Esophagus muscularis mucosa (tissue), 4 donors: ENCODE measurements around the gene LRRC75B. TPM values are rescaled to one million over a fixed set of nuclear protein-coding genes. Genes with fewer than 3 reads are reported as not detected.
A peak's percentile ranks its signal among the peaks of the same experiment; 100 is the strongest.

Source experiments
- DNase-seq: peaks from one replicate; pipeline ENCODE4 v3.0.0-alpha.2; 2017; ENCODE audit errors: extremely low spot score
- H3K27ac ChIP-seq, 4 donors: fragments of 200-600 bp; sonication (generic); replicated peaks in 1 of 4; 1 replicate in 3 of 4; 2 replicates in 1 of 4; pipeline ENCODE4 v1.5.1; 2016 to 2019; ENCODE audit warnings: mild to moderate bottlenecking in 1 of 4
- H3K27me3 ChIP-seq, 4 donors: fragments of 200-600 bp; sonication (generic); one replicate each; pipeline versions ENCODE4 v1.5.1 to v1.6.0; 2016 to 2019
- H3K36me3 ChIP-seq, 4 donors: fragments of 200-600 bp; sonication (generic); one replicate each; pipeline ENCODE4 v1.5.1; 2016 to 2019
- H3K4me1 ChIP-seq, 4 donors: fragments of 200-600 bp; sonication (generic); one replicate each; pipeline ENCODE4 v1.5.1; 2016 to 2019
- H3K4me3 ChIP-seq, 4 donors: fragments of 200-600 bp; sonication (generic); 1 replicate in 2 of 4; 2 replicates in 2 of 4; pipeline ENCODE4 v1.5.1; 2016 to 2019; ENCODE audit warnings: mild to moderate bottlenecking in 4 of 4, moderate library complexity in 1 of 4
- H3K9me3 ChIP-seq, 4 donors: fragments of 200-600 bp; sonication (generic); 1 replicate in 3 of 4; 2 replicates in 1 of 4; pipeline ENCODE4 v1.5.1; 2016 to 2019
- EP300 ChIP-seq: sonication (generic); formaldehyde crosslinking; IDR thresholded peaks from one replicate; pipeline ENCODE4 v1.6.1; 2017; ENCODE audit warnings: antibody characterized with exemption
- POLR2A ChIP-seq: fragments of 450-650 bp; IDR thresholded peaks from one replicate; pipeline ENCODE4 v1.6.1; 2017; ENCODE audit warnings: antibody characterized with exemption, moderate library complexity, mild to moderate bottlenecking, low read depth
- POLR2AphosphoS5 ChIP-seq, 2 donors: sonication (generic); formaldehyde crosslinking; IDR thresholded peaks; one replicate each; pipeline ENCODE4 v1.6.1; 2017; ENCODE audit warnings: antibody characterized with exemption in 2 of 2
- WGBS: methylation state at CpG from one replicate; pipeline ENCODE4 v1.1.5; 2018; 5-methylcytosine and 5-hydroxymethylcytosine counted together
- intact Hi-C: fragments of 100-400 bp; cut with DNase I; formaldehyde crosslinking; loops from one replicate; pipeline ENCODE4 v1.15.1; 2023
- total RNA-seq, 4 donors: library from RNA; depleted of rRNA; stranded (reverse); fragments of >200 nt; gene quantifications; one replicate each; pipeline versions ENCODE4 v1.1.0 to v1.2.1, GENCODE V29; 2016
- TF ChIP-seq, protein P1 (sequence below), 3 experiments: fragments of 200-600 bp in 2 of 3; fragments of 450-650 bp in 1 of 3; sonication (generic) in 2 of 3; IDR thresholded peaks; one replicate each; pipeline ENCODE4 v1.5.1; 2017 to 2019; ENCODE audit warnings: antibody characterized with exemption in 3 of 3, mild to moderate bottlenecking in 2 of 3, moderate library complexity in 1 of 3

The LRRC75B gene
- total RNA-seq, 4 donors from 2014 or later = 11.3 to 22.1 (median 18.1) TPM

GRCh38 chr22:24543679-24544243, 49.1 kb downstream of the LRRC75B start:
- peaks cover 22 to 46% (median 32%) of the 10 kb centered on the region in 4 donors for H3K4me1 ChIP-seq
- DNase-seq = no peak
- peaks cover 58 to 92% (median 86%) of the 10 kb centered on the region in 4 donors for H3K36me3 ChIP-seq
- no peaks in the 10 kb centered on the region for H3K9me3 ChIP-seq
- WGBS = 93% methylated on average over 8 of the region's 11 CpGs
- peak overlapping the region in 2 of 4 donors; percentile 43 to 60 for H3K27ac ChIP-seq
- no peaks in the 10 kb centered on the region for H3K27me3 ChIP-seq
- intact Hi-C loops = no loop called here
- TF ChIP-seq POLR2A (no peak), POLR2AphosphoS5 (IDR thresholded peaks at IDR 0.05) (no peak), EP300 (no peak)
- TF ChIP-seq, protein P1, sequence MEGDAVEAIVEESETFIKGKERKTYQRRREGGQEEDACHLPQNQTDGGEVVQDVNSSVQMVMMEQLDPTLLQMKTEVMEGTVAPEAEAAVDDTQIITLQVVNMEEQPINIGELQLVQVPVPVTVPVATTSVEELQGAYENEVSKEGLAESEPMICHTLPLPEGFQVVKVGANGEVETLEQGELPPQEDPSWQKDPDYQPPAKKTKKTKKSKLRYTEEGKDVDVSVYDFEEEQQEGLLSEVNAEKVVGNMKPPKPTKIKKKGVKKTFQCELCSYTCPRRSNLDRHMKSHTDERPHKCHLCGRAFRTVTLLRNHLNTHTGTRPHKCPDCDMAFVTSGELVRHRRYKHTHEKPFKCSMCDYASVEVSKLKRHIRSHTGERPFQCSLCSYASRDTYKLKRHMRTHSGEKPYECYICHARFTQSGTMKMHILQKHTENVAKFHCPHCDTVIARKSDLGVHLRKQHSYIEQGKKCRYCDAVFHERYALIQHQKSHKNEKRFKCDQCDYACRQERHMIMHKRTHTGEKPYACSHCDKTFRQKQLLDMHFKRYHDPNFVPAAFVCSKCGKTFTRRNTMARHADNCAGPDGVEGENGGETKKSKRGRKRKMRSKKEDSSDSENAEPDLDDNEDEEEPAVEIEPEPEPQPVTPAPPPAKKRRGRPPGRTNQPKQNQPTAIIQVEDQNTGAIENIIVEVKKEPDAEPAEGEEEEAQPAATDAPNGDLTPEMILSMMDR (IDR thresholded peaks at IDR 0.05) = no peak
- no peak overlapping the region for H3K4me3 ChIP-seq

GRCh38 chr22:24543185-24543601, 49.7 kb downstream of the LRRC75B start:
- intact Hi-C loops = no loop called here
- Histone ChIP-seq H3K4me3 (no peak overlapping the region), H3K9me3 (no peaks in the 10 kb centered on the region), H3K27ac (no peak overlapping the region), H3K4me1 (peaks cover 22 to 44% (median 31%) of the 10 kb centered on the region in 4 donors), H3K27me3 (no peaks in the 10 kb centered on the region), H3K36me3 (peaks cover 53 to 91% (median 82%) of the 10 kb centered on the region in 4 donors)
- 85% methylated on average over 4 of the region's 7 CpGs for WGBS
- no peak for DNase-seq
- TF ChIP-seq EP300 (no peak), POLR2AphosphoS5 (IDR thresholded peaks at IDR 0.05) (no peak), POLR2A (no peak)
- TF ChIP-seq, protein P1 (IDR thresholded peaks at IDR 0.05) = no peak

GRCh38 chr22:24542641-24543040, 50.2 kb downstream of the LRRC75B start:
- WGBS = 93% methylated on average over 4 of the region's 9 CpGs
- no peak for DNase-seq
- Histone ChIP-seq H3K27me3 (no peaks in the 10 kb centered on the region), H3K36me3 (peaks cover 49 to 86% (median 77%) of the 10 kb centered on the region in 4 donors), H3K9me3 (no peaks in the 10 kb centered on the region), H3K4me3 (no peak overlapping the region), H3K4me1 (peaks cover 22 to 44% (median 31%) of the 10 kb centered on the region in 4 donors), H3K27ac (no peak overlapping the region)
- intact Hi-C loops = no loop called here
- TF ChIP-seq, protein P1 (IDR thresholded peaks at IDR 0.05) = no peak
- TF ChIP-seq EP300 (no peak), POLR2A (no peak)

DNA sequence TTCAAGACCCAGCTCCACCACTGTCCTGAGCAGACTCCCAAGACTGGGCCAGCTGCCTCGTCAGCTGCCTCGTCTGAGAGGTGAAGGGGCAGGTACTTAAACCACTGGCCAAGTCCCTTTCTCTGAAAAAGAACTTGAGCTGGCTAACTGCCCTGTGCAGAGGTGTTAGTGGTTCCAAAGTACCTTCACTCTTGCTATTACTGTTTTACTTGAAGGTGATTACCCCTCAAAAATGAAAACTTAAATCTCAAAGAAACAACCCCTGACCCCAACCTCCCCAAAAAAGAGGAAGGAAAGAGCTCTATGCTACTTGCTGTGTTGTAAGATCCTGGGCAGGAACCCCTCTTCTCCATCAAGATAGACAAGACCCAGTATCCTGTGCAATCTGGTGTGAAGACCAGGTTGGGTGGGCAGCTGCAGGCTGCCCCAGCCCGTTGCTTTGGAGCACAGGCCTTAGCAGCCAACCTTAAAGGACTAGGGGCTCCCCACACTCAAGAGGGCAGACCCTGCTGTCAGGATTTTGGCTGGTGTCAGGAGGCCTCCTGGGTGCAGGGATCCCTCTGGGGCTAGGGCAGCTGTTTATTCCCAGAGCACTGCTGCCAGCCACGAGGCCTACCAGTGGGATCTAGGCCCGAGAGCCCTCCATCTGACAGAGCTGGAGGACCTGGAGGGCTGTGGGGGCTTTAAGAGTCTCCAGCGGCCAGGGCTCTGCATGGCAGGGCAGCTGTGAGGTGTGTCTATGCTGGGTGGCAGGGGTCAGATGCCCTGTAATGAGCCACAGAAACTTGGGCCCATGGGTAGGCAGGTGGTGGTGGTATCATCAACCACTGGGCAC, 51.0 kb downstream of the LRRC75B start:
- H3K27me3 ChIP-seq = no peaks in the 10 kb centered on the region
- no peak for DNase-seq
- intact Hi-C loops = no loop called here
- TF ChIP-seq EP300 = no peak
- no peak for TF ChIP-seq POLR2A
- TF ChIP-seq POLR2AphosphoS5 (IDR thresholded peaks at IDR 0.05) = no peak
- TF ChIP-seq, protein P1 (IDR thresholded peaks at IDR 0.05) = no peak
- peaks cover 22 to 44% (median 31%) of the 10 kb centered on the region in 4 donors for H3K4me1 ChIP-seq
- H3K36me3 ChIP-seq = peaks cover 41 to 78% (median 69%) of the 10 kb centered on the region in 4 donors
- no peaks in the 10 kb centered on the region for H3K9me3 ChIP-seq
- WGBS = 52% methylated on average over 2 of the region's 6 CpGs
- no peak overlapping the region for H3K27ac ChIP-seq
- no peak overlapping the region for H3K4me3 ChIP-seq
